OCI-M1 (cell line): ENCODE measurements around the gene PRKAB1.
"Not testable (repeated sequence)": the region's sequence is repeated elsewhere in the genome, so short reads cannot be mapped to it uniquely, and the experiment has no call there.

Source experiments
- DNase-seq: peaks from one replicate; lab custom pipeline; 2025; lab: John Stamatoyannopoulos, UW

PRKAB1 gene

GRCh38 chr12:119684711-119685369 lies 16.9 kb downstream of the PRKAB1 start:
- DNase-seq = no peak

- DNase-seq = no peak
These were observed 17.4 kb downstream of the PRKAB1 start for GRCh38 chr12:119685375-119685774.

GRCh38 chr12:119686355-119686754 lies 18.4 kb downstream of the PRKAB1 start:
- DNase-seq = no peak

- DNase-seq = no peak
These were observed 18.8 kb downstream of the PRKAB1 start for GRCh38 chr12:119686776-119687175.

- DNase-seq = no peak
These were observed 19.5 kb downstream of the PRKAB1 start for GRCh38 chr12:119687406-119687805.

GRCh38 chr12:119687879-119688278 lies 19.9 kb downstream of the PRKAB1 start:
- DNase-seq = no peak

- DNase-seq = no peak
These were observed 22.1 kb downstream of the PRKAB1 start for GRCh38 chr12:119689935-119690500.

- no peak for DNase-seq
These were observed 23.4 kb downstream of the PRKAB1 start for GRCh38 chr12:119691202-119691810.

GRCh38 chr12:119692410-119692809 lies 24.5 kb downstream of the PRKAB1 start:
- no peak for DNase-seq

GRCh38 chr12:119692997-119693396 lies 25.1 kb downstream of the PRKAB1 start:
- no peak for DNase-seq

GRCh38 chr12:119693511-119693910 lies 25.6 kb downstream of the PRKAB1 start:
- no peak for DNase-seq

- DNase-seq = no peak
These were observed 26.2 kb downstream of the PRKAB1 start for GRCh38 chr12:119694111-119694510.

GRCh38 chr12:119695034-119695433 lies 27.1 kb downstream of the PRKAB1 start:
- DNase-seq = no peak

- no peak for DNase-seq
These were observed 29.0 kb downstream of the PRKAB1 start for GRCh38 chr12:119696943-119697342.

- no peak for DNase-seq
These were observed 31.3 kb downstream of the PRKAB1 start for GRCh38 chr12:119699199-119699760.

GRCh38 chr12:119700078-119700477 lies 32.1 kb downstream of the PRKAB1 start:
- DNase-seq = no peak

GRCh38 chr12:119704065-119704747 lies 36.3 kb downstream of the PRKAB1 start:
- no peak for DNase-seq

GRCh38 chr12:119705182-119705581 lies 37.2 kb downstream of the PRKAB1 start:
- no peak for DNase-seq

GRCh38 chr12:119706427-119706826 lies 38.5 kb downstream of the PRKAB1 start:
- DNase-seq = not testable (repeated sequence)

GRCh38 chr12:119710374-119710964 lies 42.5 kb downstream of the PRKAB1 start:
- DNase-seq = no peak

- DNase-seq = no peak
These were observed 43.1 kb downstream of the PRKAB1 start for GRCh38 chr12:119710965-119711551.

GRCh38 chr12:119711693-119712092 lies 43.8 kb downstream of the PRKAB1 start:
- DNase-seq = no peak
